Measurements from ENCODE around the gene ENDOD1.
"Not testable (repeated sequence)": the region's sequence is repeated elsewhere in the genome, so short reads cannot be mapped to it uniquely, and the experiment has no call there.

ENDOD1 gene, protein sequence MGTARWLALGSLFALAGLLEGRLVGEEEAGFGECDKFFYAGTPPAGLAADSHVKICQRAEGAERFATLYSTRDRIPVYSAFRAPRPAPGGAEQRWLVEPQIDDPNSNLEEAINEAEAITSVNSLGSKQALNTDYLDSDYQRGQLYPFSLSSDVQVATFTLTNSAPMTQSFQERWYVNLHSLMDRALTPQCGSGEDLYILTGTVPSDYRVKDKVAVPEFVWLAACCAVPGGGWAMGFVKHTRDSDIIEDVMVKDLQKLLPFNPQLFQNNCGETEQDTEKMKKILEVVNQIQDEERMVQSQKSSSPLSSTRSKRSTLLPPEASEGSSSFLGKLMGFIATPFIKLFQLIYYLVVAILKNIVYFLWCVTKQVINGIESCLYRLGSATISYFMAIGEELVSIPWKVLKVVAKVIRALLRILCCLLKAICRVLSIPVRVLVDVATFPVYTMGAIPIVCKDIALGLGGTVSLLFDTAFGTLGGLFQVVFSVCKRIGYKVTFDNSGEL

DNA sequence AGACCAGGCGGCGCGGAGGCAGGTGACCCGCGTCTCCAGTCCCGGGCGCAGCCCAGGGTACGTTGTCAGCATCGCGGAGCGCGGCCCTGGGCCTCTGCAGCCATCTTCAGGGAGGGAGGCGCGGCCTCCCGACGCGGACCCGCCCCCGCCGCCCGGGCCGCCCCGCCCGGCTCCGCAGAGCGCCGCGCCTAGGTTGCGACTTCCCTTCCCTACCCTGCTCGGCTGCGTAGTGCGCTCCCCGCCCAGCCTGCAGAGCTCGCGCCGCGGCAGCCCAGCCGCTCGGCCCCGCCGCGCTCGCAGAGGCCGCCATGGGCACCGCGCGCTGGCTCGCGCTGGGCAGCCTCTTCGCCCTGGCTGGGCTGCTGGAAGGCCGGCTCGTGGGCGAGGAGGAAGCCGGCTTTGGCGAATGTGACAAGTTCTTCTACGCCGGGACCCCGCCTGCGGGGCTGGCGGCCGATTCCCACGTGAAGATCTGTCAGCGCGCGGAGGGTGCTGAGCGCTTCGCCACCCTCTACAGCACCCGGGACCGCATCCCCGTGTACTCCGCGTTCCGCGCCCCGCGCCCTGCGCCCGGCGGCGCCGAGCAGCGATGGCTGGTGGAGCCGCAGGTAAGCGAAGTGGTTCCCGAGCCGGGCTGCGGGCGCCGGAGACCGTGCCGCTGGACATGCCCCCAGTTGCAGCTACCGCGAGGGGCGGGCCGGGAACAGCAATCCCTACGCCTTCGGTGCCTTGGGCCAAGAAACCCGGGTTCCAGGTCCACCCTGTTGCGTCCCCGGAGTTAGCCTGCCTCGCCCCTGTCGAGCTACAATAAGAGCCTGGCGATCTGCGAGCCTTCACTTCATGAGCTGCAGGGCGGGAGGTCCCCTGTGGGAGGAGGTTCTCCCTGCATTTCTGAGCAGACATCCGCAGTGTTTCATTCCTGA is at the start of gene ENDOD1:
Gene ENDOD1 (plus strand): TSS at position 227 of the 923 bp plus-strand sequence. CDS start 82 bp downstream, at position 309.
- DNase-seq = peak; percentile 77

DNA sequence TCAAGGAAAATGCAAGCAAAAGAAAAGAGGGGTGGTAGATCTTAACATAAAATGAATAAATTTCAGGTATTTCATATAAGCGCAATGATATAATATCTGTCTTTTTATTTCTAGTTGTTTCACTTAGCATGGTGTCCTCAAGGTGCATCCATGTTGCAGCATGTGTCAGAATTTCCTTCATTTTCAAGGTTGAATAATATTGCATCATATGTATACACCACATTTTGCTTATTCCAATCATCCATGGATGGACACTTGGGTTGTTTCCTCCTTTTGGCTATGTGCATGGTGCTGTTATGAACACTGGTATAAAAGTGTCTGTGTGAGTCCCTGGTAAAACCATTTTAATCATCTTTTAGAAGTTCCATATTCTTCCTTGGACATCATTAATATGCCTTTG is 47.4 kb upstream of the ENDOD1 start:
- DNase-seq = no peak

DNA sequence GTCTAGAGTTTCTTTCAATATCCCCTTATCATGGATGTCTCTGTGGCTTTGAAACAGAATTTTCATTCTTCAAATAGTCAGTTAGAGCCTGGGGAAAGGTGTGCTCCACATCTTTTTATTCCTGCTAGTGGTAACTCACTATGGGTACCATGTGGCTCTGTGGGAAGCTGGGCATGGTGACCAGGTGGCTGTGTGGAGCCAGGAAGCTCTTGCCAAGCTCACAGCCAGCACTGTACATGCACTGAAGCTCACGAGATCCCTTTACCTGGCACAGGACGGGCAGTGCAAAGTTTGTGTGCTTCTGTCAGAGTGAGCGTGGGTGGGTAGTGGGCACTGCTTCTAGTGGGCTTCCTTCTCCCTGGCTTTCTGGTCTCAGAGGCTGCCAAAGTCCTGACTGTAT is 46.7 kb upstream of the ENDOD1 start:
- DNase-seq = no peak

DNA sequence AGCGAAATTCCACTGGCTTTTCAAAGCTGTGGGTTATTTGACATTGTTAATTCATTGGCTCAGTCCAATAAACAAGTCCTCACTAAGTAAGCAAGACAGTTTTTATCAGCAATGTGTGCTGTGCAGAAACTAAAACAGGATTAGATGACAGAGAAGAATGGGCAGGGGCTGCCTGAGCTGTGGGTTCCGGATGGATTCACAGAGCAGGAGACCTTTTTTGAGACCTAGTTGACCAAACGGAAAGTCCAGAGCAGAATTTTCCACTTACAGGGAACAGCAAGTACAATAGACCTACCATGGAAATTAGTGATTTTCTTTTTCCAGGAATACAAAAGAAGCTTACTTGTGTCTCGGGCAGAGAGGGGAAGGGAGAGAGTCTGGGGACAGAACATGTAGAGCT is 45.6 kb upstream of the ENDOD1 start:
- DNase-seq = no peak

DNA sequence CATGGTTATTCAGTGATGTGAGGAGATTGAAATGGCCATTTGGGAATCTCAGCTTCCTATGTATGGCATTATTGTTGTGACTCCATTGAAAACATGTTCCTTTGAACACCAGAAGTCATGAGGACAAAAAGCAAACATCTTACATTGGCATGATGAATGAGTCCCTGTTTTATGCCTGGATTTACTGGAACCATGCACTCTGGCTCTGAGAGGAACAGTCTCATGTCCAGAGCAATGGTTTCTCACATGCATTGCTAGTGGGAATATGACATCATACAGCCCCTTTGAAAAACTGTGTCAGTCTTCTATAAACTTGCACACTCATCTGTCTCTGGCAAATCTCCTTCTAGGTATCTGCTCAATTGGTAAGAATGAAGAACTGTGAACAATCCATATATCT is 43.8 kb upstream of the ENDOD1 start:
- DNase-seq = no peak

DNA sequence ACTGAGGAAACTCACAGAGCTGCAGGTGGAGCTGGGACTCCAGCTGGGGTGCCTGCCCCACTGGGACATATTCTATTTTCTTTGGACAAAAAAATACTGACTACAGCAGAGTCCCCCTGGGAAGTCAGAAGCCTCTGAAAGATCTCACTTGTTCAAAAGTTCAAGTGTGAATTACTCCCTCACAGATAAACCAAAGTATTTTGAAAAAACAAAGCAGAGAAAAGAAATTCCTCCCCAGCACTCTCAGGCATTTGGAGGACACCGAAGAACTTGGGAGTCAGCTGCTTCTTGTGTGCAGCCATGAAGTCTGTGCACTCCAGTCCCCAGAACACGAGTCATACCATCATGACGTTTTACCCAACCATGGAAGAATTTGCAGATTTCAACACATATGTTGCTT is 40.5 kb upstream of the ENDOD1 start, which contains the start of gene KDM4F:
Gene KDM4F (plus strand): TSS at position 301 of the 400 bp plus-strand sequence.
- not testable (repeated sequence) for DNase-seq

DNA sequence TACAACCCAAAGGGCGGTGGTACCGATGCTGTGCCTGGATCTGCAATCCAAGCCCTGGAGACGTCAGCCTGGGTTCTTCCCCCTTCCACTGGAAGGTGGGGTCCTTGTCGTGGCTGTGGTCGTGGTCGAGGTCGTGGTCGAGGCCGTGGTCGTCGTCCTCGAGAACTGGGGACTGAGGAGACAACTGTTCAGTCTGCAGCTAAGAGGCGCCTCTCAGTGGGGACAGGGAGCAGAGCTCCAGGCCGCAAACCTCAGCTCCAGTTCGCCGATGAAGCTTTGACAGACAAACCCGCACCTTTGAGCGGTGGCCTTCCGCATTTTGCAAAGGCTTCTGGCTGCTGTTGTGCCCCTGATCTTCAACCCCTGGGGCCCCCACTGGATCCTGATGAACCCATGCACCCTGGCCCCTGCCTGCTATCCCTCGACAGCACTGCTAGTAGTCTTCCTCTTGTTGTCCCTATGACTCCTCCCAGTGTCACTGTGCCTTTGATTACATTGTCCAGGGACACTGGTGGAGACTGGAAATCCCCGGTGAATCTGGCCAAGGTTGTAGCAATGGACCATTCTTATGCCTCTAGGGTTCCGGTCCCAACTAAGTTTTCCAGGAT is 38.9 kb upstream of the ENDOD1 start:
- no peak for DNase-seq

DNA sequence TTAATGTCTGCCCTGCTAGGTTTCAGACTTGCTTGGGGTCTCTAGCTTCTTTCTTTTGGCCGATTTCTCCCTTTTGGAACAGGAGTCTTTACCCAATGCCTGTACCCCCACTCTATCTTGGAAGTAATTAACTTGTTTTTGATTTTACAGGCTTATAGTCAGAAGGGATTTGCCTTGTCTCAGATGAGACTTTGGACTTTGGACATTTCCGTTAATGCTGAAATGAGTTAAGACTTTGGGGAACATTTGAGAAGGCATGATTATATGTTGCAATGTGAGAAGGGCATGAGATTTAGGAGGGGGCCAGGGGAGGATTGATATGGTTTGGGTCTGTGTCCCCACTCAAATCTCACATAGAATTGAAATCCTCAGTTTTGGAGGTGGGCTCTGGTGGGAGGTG is 35.3 kb upstream of the ENDOD1 start:
- DNase-seq = no peak

DNA sequence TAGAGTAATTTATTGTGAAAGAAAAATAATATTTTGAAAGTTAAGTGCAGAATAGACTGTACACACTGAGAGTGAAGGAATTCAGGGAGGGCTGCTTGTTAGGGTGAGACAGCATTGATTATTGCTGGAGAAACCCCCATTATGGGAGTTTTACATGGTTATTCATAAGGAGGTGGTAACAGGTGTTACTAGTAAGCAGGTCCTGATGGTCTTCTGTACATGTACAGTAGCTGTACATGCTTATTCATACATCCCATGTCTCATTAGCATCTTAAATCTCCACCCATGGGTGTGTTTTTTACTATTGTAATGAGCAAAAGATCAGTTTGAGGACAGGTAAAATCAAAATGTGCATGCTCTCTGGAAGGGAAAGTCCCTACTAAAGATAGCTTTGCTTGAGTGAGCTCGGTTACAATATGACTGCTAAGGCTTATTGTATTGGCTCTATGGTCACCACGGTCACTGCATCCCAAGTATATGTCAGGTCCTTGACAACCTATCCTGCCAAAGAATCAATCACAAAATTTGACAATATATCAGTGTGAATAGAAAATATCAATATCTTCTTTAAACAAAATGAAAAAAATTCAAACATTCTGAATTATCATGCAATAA is 34.3 kb upstream of the ENDOD1 start:
- DNase-seq = no peak

DNA sequence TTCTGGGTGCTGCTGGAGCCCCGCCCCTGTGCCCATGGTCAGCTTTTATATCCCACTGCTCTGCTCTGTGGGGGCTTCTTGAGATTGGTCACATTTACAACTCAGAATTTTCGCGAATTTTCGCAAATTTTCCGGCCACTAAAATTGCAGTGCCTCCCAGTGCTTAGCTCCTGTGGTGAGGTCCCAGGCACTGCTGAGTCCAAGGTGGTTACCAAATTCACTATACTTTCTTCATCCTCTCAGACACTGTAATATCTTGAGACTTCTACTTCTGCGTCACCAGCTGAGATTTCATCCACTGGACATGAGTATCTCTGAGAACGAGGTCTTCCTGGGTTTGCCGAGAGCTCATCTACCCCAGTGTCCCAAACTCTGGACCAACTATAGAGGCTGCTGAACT is 31.7 kb upstream of the ENDOD1 start:
- DNase-seq = no peak

DNA sequence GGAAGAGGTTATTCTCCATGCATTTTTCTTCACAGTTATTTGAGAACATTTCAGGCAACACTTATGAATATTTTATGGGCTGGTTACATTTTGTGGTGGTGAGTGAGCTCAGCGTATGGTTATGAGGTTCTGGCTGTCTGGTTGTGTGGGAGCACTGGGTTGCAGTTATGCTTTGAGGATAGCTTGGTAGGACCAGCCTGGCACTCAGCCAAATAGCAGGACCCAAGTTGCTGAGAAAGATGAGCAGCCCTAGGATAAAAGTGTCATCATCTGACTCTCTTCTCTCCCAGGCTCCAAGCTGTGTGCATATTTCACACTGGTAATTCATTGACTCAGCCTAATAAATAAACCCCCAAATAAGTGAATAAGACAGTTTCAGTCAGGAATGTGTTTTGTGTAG is 31.0 kb upstream of the ENDOD1 start:
- no peak for DNase-seq

DNA sequence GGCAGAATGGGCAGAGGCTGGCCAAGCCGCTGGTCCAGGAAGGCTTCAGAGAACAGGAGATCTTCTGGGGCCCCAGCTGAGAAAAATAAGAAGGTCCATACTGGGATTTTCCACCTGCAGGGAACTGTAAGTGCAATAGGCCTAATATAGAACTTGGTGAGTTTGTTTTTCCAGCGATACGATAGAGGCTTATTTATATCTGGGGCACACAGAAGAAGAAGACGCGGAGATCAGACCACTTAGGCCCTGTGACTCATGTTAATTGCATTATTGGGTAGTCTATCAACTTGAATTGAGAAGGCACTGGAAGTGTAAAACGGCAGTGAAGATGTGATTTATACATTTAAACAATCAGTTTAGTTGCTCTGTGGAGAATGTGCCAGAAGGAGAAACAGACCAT is 30.6 kb upstream of the ENDOD1 start:
- no peak for DNase-seq

DNA sequence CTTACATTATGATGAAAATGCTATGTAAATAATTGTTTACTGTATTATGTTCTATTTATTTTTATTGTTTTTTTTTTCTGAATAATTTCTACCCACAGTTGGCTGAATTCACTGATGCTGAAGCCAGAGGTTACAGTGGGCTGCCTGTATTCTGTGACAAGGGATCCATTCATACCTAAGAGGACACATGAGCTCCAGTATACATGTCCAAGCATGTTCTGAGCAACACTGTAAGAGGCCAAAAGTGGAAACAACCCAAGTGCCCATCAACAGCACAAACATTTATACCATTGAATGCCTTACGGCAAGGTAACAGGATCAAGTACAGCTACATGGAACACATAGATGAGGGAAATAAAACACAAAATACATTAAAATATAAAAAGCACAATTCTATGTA is 24.3 kb upstream of the ENDOD1 start:
- DNase-seq = no peak

DNA sequence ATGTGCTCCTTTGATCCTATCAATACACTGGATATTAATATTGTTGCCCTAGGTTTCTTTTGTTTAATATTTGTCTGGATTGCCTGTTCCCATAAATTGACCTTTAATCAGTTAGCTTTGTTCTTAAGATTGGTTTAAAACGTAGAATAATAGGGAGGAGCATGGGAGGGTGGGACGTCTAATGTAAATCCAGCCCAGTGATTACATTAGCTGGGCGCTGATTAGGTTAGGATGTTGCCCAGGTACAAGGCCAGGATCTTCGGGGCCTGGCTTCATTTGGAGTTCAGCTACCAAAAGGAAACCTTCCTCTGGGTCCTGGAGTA is 23.0 kb upstream of the ENDOD1 start, which contains the start of gene SRSF8:
Gene SRSF8 (plus strand): TSS at position 204 of the 323 bp plus-strand sequence. CDS start 308 bp downstream, outside the sequence.
- no peak for DNase-seq

DNA sequence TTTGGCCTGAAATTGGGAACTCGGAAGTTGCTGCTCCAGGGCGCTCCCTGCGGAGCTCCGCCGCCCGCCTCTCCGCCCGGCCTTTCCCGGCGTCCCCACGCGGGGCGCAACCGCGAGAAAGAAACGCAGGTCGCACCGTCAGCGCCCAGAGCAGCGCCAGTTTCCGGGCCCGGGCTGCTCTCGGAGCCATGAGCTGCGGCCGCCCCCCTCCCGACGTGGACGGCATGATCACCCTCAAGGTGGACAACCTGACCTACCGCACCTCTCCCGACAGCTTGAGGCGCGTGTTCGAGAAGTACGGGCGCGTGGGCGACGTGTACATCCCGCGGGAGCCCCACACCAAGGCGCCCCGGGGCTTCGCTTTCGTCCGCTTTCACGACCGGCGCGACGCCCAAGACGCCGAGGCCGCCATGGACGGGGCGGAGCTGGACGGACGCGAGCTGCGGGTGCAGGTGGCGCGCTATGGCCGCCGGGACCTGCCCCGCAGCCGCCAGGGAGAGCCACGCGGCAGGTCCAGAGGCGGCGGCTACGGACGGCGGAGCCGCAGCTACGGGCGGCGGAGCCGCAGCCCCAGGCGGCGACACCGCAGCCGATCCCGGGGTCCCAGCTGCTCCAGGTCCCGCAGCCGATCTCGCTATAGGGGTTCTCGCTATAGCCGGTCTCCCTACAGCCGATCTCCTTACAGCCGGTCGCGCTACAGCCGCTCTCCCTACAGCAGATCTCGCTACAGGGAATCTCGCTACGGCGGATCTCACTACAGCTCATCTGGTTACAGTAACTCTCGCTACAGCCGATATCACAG is 22.4 kb upstream of the ENDOD1 start:
- DNase-seq = peak; percentile 90

DNA sequence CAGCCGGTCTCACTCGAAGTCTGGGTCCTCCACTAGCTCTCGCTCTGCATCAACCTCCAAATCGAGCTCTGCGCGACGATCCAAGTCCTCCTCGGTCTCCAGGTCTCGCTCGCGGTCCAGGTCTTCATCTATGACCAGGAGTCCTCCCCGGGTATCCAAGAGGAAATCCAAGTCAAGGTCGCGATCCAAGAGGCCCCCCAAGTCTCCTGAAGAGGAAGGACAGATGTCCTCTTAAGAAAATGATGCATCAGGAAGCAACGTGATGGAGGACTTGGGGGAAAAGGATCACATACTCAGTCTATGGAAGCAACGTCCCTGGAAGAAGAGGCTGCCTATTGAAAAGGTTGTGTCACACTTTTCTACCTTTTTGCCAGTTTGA is 21.8 kb upstream of the ENDOD1 start:
- peak; percentile 90 for DNase-seq

DNA sequence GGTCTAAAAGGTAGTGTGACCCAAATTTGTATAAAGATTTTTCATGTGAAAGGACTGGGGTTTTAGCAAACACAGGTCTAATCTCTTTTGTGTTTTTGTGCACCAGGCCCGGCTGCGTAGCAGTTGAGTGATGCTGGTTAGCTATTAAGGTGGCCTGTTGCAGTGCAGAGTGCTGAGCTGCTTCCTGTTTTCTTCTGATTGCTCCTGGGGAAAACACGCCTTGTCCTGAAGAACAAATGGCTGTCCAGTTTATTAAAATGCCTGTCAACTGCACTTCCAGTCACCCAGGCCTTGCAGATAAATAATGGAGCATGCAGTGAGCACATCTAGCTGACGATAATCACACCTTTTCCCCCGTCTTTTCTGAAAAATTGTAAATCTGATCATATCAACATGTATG is 21.1 kb upstream of the ENDOD1 start:
- peak; percentile 86 for DNase-seq

DNA sequence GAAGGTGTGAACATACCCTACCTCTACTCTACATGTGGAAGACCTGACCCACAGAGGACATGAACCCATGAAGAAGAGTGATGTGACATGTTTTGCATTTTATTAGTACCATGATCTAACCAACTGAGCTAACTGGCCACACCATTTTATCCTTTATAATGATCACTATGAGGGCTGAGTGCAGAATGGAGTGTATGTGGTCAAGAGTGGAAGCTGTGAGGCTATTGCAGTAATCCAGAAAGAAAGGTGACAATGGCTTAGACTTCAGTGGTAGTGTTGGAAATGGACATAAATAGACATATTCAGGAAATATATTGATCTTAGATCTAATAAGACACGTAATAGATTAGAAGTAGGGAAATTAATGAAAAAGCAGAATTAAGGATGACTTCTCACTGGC is 19.2 kb upstream of the ENDOD1 start:
- no peak for DNase-seq

DNA sequence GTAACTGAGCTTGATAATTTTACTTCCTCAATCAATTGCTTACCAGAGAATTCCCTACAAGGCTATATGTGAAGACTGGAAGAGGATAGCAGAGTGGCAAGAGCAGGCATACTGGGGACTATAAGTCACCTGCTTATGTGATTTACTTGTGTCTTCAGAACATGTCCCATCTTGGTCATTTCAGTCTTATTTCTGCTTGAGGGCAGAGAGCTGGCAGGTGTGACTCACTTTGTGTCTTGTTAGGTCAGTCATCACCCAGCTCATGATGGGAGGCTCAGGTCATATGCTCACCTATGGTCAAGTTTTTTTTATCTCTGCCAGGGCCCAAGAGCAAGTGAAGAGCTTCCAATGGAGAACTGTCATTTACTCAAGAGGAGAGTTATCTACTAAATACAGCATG is 16.7 kb upstream of the ENDOD1 start:
- DNase-seq = no peak

DNA sequence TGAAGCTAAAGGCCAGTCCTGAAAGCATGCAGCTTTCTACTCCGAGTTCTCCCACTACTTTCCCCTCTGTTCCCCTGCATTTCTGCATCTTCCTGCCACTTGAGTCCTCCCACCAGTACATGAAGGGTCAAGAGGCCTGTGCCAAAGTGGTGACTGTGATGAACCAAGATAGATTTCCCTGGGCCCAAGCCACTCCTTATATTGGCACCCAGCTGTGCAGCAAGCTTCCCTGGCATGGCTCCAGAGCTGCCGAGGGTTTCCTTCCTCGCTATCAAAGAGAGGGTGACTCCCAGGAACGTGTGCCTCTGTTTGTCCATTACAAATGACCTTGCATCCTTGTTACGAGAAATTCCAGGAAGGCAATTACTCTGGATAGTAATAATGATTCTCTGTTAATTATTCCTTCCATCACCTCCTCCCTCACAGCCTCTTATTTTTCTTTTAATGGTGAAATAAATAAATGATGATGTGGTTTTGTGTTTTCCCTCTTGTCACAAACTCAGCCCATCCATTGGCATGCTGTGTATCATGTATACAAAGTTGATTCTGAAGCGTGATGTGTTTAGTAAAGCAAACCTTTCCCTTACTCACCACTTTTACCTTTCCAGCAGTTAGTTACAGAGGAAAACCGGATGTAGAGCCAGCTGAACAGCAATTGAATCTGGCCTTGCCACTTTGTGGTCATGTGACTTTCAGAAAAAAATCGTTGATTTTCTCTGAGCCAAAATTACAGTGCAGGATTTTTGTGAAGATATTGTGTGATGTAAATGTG is 14.7 kb upstream of the ENDOD1 start:
- peak; percentile 40 for DNase-seq

DNA sequence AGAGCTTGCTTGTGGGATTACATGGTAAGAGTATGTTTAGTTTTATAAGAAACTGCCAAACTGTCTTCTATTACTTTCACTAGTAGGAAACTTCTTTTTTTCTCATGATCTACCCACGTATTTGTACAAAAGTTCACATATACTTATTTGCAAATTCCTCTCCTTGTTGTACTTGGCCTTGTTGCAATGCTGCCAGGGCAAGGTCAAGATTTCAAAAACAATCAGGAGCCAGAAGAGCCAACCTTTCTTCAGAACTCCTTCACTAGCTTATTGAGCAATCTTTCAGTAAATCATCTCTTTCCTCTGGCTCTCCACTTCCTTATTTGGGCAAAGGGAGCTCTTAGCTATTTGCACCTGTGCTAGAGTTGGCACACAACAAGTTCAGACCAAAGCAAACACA is 13.2 kb upstream of the ENDOD1 start:
- DNase-seq = no peak

Measured in NCI-H1092 treated with DMSO at 0.1 percent for 48 hours (cell line).